ENCODE measurements around the gene RBM3. TPM values are rescaled to one million over a fixed set of nuclear protein-coding genes. Genes with fewer than 3 reads are reported as not detected.
A peak's percentile ranks its signal among the peaks of the same experiment; 100 is the strongest.

Gene RBM3
- total RNA-seq, 1 donor from 2014 or later: 303 TPM

DNA sequence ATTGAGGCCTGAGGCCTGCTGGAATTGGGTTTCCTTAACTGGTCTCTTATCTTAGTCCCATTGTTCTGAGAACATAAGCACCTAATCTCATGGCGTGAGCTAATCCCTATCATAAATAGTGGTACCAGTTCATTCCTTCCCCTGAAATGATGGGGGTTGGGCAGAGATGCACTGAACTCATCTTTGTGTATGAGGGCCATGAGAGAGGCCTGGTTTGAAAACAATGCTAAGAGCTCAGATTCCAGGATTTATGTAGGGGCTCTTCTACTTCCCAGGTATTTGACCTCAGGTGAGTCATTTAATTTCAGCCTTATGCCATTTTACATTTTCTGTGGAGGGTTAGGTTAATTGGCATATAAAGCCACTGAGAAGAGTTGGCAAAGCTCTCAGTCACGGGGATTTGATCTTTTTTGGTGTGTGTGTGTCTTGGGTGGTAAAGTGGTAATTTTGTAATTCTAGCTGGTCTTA lies 4.4 kb downstream of the RBM3 start:
- H3K36me3 Mint-ChIP-seq (ENCODE audit: low read depth): peaks cover 20% of the 10 kb centered on the region
- no peak for DNase-seq (ENCODE audit: low spot score)
- H3K4me3 Mint-ChIP-seq (ENCODE audit: unreplicated experiment): no peak overlapping the region
- H3K4me1 Mint-ChIP-seq (ENCODE audit: low read depth): peaks cover 28% of the 10 kb centered on the region
- H3K27ac Mint-ChIP-seq (ENCODE audit: unreplicated experiment): peak overlapping the region; percentile 49
- H3K9me3 Mint-ChIP-seq (ENCODE audit: low read depth): peaks cover 4% of the 10 kb centered on the region
- H3K27me3 Mint-ChIP-seq (ENCODE audit: low read depth): no peaks in the 10 kb centered on the region
- TF ChIP-seq, protein P1, sequence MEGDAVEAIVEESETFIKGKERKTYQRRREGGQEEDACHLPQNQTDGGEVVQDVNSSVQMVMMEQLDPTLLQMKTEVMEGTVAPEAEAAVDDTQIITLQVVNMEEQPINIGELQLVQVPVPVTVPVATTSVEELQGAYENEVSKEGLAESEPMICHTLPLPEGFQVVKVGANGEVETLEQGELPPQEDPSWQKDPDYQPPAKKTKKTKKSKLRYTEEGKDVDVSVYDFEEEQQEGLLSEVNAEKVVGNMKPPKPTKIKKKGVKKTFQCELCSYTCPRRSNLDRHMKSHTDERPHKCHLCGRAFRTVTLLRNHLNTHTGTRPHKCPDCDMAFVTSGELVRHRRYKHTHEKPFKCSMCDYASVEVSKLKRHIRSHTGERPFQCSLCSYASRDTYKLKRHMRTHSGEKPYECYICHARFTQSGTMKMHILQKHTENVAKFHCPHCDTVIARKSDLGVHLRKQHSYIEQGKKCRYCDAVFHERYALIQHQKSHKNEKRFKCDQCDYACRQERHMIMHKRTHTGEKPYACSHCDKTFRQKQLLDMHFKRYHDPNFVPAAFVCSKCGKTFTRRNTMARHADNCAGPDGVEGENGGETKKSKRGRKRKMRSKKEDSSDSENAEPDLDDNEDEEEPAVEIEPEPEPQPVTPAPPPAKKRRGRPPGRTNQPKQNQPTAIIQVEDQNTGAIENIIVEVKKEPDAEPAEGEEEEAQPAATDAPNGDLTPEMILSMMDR (IDR thresholded peaks at IDR 0.05): no peak

DNA sequence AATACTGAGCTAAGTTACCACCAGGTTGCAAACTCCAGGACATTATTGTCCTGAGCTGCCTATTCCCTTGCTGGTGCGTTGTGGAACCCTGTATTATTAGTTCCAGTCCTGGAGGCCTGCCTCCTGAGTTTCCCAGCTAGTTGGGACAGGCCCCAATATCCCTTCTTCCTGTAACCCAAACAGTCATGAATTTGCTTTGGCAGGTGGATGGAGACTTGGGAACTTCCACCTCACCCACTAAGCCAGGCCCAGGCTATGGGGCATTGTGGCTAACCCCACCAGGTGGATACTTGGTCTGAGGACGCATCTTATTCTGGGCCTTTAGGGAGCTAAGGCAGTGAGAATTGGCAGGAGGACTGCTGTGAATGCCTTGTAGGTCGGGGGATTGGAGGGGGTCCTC lies 5.0 kb downstream of the RBM3 start:
- no peak for DNase-seq (ENCODE audit: low spot score)
- H3K4me3 Mint-ChIP-seq (ENCODE audit: unreplicated experiment): no peak overlapping the region
- H3K9me3 Mint-ChIP-seq (ENCODE audit: low read depth): peaks cover 4% of the 10 kb centered on the region
- H3K27ac Mint-ChIP-seq (ENCODE audit: unreplicated experiment): peak overlapping the region; percentile 2
- TF ChIP-seq, protein P1 (IDR thresholded peaks at IDR 0.05): no peak
- peaks cover 23% of the 10 kb centered on the region for H3K4me1 Mint-ChIP-seq (ENCODE audit: low read depth)
- no peaks in the 10 kb centered on the region for H3K27me3 Mint-ChIP-seq (ENCODE audit: low read depth)
- H3K36me3 Mint-ChIP-seq (ENCODE audit: low read depth): peaks cover 20% of the 10 kb centered on the region

DNA sequence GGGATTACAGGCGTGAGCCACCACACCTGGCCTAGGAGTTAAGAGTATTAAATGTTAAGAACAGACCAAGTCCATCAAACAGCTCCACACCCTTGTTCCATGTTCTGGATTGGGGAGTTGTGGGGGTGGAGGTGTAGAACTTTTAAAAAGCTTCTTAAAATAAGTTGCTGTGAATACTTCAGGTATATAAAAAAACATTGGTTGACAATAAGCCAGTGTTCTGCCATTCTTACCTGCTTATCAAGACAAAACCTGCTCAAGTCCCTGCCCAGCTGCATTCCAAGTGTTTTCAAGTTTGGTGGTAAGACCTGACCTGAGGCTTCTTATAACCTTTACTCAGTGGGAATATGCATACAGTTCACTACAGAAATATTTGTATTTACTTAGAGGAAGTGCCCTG lies 6.4 kb downstream of the RBM3 start:
- Mint-ChIP-seq H3K4me1 (ENCODE audit: low read depth) (peaks cover 22% of the 10 kb centered on the region), H3K4me3 (ENCODE audit: unreplicated experiment) (no peak overlapping the region), H3K36me3 (ENCODE audit: low read depth) (peaks cover 13% of the 10 kb centered on the region), H3K9me3 (ENCODE audit: low read depth) (peaks cover 8% of the 10 kb centered on the region), H3K27me3 (ENCODE audit: low read depth) (no peaks in the 10 kb centered on the region), H3K27ac (ENCODE audit: unreplicated experiment) (peak overlapping the region; percentile 17)
- TF ChIP-seq, protein P1 (IDR thresholded peaks at IDR 0.05): no peak
- DNase-seq (ENCODE audit: low spot score): no peak

DNA sequence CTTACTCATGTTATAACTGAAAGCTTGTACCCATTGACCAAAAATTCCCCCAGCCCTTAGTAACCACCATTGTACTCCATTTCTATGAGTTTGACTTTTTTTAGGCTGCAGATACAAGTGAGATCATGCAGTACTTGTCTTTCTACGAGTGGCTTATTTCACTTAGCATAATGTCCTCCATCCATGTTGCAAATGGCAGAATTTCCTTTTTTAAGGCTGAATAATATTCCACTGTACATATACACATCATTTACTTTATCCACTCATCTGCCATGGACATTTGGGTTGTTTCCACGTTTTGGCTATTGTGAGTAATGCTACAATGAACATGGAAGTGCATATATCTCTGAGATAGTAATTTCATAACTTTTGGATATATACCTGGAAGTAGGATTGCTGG lies 10.4 kb downstream of the RBM3 start:
- Mint-ChIP-seq H3K4me3 (ENCODE audit: unreplicated experiment) (no peak overlapping the region), H3K27ac (ENCODE audit: unreplicated experiment) (no peak overlapping the region), H3K36me3 (ENCODE audit: low read depth) (no peaks in the 10 kb centered on the region), H3K4me1 (ENCODE audit: low read depth) (peaks cover 5% of the 10 kb centered on the region), H3K9me3 (ENCODE audit: low read depth) (peaks cover 11% of the 10 kb centered on the region), H3K27me3 (ENCODE audit: low read depth) (no peaks in the 10 kb centered on the region)
- no peak for DNase-seq (ENCODE audit: low spot score)
- TF ChIP-seq, protein P1 (IDR thresholded peaks at IDR 0.05): no peak

DNA sequence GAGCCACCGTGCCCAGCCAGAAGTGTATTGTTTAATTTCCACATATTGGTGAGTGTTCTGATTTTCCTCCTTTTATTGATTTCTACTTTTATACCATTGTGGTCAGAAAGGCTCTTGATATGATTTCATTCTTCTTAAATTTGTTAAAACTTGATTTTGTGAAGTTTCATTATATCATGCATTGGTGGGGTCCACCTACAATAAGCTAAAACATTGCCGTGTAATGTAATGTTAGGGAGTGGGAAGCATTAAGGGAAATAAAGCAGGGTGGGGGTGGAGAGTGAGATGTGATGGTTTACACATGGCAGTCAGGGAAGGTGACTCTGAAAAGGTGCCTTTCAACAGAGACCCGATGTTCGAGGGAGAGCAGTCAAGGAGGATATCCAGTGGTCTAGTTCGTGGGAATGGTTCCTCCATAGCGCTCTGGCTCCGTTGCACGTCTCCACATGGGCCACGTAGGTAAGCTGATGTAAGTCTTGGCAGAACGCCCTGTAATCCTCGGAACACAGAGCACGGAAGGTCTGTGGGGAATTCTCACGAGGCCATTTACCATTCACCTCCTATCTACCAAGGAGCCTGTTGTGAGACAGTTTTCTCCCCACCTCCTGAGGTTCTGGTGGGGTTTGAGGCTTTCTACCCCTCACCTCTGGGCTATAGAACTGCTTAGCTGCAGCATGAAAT lies 15.3 kb downstream of the RBM3 start:
- Mint-ChIP-seq H3K27me3 (ENCODE audit: low read depth) (no peaks in the 10 kb centered on the region), H3K4me1 (ENCODE audit: low read depth) (peaks cover 33% of the 10 kb centered on the region), H3K36me3 (ENCODE audit: low read depth) (no peaks in the 10 kb centered on the region), H3K27ac (ENCODE audit: unreplicated experiment) (peak overlapping the region; percentile 15), H3K4me3 (ENCODE audit: unreplicated experiment) (no peak overlapping the region), H3K9me3 (ENCODE audit: low read depth) (peaks cover 6% of the 10 kb centered on the region)
- DNase-seq (ENCODE audit: low spot score): no peak
- TF ChIP-seq, protein P1 (IDR thresholded peaks at IDR 0.05): no peak
